Activated CD8-positive, alpha-beta memory T cell treated with anti-CD3 and anti-CD28 coated beads for 1 hour (primary cell): ENCODE results near the gene SIRT3.
"Not testable (repeated sequence)": the region's sequence is repeated elsewhere in the genome, so short reads cannot be mapped to it uniquely, and the experiment has no call there.

Experiments
- DNase-seq, 2 donors: peaks; one replicate each; pipeline ENCODE4 v3.0.0-alpha.2; 2020; ENCODE audit warnings: low read depth in 1 of 2; ENCODE audit errors: extremely low read depth in 1 of 2

Gene SIRT3

GRCh38 chr11:204587-205109 lies 31.5 kb downstream of the SIRT3 start:
- no peak for DNase-seq

DNA sequence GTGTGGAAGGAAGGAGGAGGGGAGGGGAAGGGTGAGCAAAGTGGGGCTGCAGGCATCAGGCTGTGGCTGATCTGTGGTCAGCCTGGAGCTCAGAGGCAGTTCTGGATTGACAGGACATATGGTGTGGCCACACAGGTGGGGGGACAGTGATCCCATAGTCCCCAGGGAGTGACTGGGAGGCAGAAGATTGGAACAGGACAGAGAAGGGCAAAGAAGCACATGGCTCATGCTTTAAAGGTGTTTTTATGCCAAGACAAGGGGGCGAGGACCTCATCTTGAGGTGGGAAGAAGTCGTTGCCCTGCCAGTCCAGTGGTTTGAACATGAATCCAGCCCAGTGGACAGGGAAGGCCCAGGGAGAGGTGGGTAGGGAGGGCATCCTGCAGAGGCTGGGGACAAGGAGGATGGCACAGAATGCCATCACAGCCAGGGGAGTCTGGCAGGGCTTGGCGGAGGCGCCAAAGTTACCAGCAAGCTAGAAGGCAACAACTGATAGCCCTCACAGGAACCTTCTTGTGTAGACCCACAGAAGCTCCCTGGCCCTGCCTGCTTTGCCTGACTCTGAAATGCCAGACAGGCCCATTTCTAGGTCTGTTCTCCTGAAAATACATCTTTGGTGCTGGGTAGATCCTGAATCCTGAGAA lies 32.1 kb downstream of the SIRT3 start:
- no peak for DNase-seq

DNA sequence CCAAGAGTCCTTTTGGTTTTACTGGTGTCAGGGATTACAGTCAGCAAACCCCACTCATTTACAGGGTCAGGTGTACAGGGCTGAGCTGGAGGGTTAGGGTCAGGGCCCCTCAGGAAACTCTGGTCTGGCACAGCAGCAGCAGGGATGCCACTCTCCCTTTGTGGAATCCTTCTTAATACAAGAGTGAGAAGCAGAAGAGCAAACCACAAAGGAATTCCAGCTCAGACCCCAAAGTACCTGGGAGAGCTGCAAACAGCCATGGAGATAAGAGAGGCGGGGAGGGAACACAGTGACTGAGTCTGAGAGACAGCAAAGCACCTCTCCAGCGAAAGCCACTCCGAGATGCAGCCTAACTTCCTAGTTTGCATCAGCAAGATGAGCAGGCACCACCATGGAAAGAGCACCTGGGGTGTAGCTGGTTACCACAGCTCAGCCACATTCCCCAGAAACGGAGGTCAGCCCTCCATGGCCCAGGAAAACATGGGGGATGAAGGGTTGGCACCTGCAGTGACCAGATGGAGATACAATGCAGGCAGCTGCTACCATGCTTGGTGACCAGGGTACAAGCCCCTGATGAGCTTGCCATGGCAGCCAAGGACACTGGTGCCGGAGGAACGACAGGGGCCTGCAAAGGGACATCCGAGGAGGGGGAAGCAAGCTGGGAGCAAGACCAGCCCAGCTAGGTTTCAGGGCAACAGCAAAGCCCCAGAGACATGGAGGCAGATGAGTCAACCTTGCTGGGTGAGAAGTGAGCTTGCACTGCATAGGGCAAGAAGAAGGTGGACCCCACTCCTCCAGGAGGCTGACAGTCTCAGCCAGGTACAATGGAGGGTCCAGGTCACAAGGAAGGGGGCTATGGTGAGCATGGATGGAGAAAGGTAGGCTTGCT lies 32.8 kb downstream of the SIRT3 start:
- DNase-seq, result no peak

DNA sequence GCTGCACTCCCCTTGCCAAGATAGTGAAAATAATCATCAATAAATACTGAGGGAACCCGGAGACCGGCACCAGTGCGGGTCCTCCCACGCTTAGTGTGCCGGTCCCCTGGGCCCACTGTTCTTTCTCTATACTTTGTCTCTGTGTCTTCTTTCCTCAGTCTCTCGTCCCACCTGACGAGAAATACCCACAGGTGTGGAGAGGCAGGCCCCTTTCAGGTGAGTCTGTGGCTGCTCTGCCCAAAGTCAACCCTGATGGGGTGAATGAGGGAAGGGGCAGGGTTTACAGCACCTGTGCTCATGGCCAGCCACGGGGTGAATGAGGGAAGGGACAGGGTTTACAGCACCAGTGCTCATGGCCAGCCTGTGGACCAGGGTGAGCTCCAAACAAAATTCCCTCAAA lies 33.7 kb downstream of the SIRT3 start:
- no peak for DNase-seq

DNA sequence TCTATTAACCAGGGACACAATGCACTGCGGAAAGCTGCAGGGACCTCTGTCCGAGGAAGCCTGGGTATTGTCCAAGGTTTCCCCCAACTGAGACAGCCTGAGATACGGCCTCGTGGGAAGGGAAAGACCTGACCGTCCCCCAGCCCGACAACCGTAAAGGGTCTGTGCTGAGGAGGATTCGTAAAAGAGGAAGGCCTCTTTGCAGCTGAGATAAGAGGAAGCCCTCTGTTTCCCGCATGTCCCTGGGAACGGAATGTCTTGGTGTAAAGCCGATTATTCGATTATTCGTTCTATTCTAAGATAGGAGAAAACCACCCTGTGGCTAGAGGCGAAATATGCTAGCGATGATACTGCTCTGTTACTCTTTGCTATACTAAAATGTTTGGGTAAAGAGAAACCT lies 34.2 kb downstream of the SIRT3 start:
- no peak for DNase-seq

GRCh38 chr11:200224-201003 lies 35.7 kb downstream of the SIRT3 start:
- DNase-seq, result no peak

- no peak for DNase-seq
These were observed 36.4 kb downstream of the SIRT3 start for GRCh38 chr11:199782-200181.

DNA sequence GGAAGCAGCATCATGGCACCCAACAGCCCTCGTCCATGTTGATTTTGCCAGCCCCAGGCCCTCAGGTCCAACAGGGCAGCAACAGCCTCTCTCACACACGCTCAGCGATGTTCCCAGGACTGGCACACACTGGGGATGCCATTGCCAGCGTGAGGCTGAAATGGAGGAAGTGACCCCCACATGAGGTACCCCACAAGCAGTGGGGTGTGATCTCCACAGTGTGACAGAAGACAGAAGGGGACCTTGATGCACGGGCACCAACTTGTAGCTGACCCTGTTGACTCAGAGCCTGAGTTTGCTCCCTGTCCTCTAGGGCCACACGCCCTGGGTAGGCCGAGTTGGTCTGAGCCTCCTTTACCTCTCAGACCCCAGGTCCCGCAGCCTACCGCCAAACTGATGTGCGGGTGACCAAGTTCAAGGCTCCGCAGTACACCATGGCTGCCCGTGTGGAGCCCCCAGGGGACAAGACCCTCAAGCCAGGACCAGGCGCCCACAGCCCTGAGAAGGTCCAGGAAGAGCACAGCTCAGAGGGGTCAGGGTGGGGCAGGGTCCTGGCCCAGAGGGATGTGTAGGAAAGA lies 37.0 kb downstream of the SIRT3 start:
- DNase-seq, result no peak

GRCh38 chr11:198236-198806 lies 37.8 kb downstream of the SIRT3 start:
- DNase-seq, result no peak

DNA sequence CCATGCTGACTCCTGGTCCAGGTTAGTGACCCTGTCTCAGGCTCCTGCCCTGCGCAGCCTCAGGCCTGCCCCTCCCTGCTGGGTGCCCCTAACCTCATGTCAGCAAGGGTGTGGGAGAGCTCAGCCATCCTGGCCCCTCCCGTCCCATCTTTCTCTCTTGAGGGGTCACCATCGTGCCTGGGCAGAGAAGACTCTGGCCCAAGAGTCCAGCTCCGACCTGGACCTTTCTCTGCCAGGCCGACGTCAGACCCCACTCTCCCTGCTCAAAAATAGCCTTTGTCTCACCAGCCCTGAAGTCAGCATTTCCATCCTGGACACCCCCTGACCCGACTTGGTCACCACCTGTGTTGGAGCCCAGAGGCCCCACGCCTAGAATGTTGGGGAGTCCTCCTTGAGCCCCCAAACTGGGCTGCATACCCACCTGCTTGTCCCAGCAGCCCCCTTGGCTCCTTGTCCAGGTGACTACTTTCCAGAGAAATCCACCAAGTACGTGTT lies 38.4 kb downstream of the SIRT3 start:
- no peak for DNase-seq

DNA sequence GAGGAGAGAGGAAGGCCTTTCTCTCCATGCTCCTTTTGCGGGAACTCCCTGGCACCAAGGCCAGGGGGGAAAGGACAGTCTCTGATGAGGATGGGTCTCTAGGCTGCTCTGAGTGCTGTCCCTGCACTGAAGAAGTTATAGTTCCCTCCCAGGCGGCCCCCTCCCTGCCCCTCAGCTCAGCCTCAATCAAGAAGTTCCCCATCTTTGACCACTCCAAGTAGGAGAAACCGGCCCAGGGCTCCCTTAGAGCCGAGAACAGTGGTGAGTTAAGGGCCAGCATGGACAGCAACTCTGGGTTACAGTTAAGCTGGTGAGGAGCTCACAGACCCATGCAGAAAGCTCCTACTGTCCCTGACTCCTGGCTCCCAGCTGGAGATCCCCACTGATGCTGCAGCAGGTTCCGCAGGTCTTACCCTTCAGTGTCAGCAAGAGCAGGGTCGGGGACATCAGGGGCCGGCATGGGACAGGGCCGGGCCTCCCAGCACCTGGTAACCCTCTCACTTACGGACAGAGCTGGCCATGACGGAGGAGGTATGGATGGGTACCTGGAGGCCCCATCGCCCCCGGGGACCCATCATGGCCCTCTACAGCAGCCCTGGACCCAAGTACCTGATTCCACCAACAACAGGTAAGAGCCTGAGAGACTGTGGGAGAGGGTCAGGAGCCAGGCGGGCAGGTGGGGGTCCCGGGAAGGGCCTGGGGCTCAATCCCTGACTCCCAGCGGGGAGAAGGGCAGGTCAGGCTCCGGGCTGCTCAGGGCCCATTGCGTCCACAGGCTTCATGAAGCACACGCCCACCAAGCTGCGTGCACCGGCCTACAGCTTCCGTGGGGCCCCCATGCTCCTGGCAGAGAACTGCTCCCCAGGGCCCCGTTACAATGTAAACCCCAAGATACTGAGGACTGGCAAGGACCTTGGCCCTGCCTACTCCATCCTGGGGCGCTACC lies 39.1 kb downstream of the SIRT3 start:
- no peak for DNase-seq

DNA sequence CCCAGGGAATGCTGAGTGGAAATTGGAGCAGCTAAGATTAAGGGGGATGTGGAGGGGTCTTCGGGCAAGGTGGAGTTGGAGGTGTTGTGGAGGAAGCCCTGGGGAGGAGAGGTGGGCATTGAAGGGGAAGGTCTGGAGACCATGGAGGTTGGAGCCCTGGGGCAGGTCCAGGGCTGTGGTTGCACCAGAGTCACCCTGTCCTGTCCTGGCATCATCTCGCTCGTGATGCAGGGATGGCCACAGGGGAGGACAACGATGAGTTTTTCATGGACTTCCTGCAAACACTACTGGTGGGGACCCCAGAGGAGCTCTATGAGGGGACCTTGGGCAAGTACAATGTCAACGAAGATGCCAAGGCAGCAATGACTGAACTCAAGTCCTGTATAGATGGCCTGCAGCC lies 42.7 kb downstream of the SIRT3 start:
- not testable (repeated sequence) for DNase-seq

DNA sequence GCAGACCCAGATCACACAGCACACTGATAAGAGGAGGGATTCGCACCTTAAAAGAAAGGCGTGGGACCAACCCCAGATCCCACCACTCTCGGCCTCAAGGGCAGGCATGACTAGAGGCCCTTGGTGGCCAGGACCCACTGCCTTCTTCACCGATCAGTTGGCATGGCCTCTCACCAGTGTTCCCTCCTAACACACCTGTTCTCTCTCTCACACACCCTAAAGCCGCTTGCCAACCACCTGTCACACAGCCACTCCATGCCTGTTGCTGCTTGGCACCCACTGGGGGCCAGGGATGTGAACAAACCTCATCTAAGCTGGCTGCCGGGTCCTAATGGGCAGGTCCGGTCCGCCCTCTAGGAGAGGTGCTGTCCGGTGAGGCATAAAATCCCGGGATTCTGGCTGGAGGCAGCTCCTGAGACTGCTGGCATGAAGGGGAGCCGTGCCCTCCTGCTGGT lies 43.4 kb downstream of the SIRT3 start, which contains the start of gene SCGB1C1:
SCGB1C1 (plus strand) TSS at position 405 of the 455 bp plus-strand sequence; CDS start at position 427, 22 bp downstream.
- DNase-seq, result not testable (repeated sequence)

GRCh38 chr11:191490-192478 lies 44.4 kb downstream of the SIRT3 start:
- DNase-seq, result not testable (repeated sequence)

GRCh38 chr11:190546-190945 lies 45.6 kb downstream of the SIRT3 start:
- not testable (repeated sequence) for DNase-seq

GRCh38 chr11:189843-190311 lies 46.3 kb downstream of the SIRT3 start:
- not testable (repeated sequence) for DNase-seq

DNA sequence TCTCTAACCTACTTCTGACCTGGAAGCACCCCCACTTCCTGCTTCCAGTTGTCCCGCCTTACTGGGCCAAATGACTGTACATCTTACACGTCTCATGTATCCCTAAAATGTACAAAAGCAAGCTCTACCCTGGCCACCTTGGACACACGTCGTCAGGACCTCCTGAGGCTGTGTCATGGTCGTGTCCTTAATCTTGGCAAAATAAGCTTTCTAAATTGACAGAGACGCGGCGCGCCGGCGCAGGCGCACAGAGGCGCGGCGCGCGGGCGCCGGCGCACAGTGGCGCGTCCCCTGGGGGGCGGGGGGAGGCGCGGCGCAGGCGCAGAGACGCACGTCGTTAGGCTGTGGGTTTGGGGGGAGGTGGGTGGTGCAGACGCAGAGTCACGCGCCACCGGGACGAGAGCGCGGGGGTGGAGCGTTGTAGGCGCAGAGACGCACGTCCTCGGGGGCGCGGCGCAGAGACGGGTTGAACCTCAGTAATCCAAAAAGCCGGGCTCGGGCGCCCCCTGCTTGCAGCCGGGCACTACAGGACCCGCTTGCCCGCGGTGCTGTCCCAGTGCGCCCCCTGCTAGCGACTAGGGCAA lies 46.9 kb downstream of the SIRT3 start:
- not testable (repeated sequence) for DNase-seq
